Muscle layer of colon (tissue), 2 donors: Measurements from ENCODE around the gene COL28A1.

Source experiments
- H3K27ac ChIP-seq: one replicate; pipeline ENCODE4 v1.7.0; 2013; ENCODE audit warnings: low read depth, mild to moderate bottlenecking, low read length, moderate library complexity
- H3K27me3 ChIP-seq, 2 donors: one replicate each; pipeline ENCODE4 v1.7.0; 2013; ENCODE audit warnings: low read length in 2 of 2, mild to moderate bottlenecking in 2 of 2; ENCODE audit not compliant: insufficient read depth in 2 of 2, control insufficient read depth in 1 of 2
- H3K36me3 ChIP-seq: one replicate; pipeline ENCODE4 v1.7.0; 2013; ENCODE audit warnings: mild to moderate bottlenecking, low read length; ENCODE audit not compliant: insufficient read depth
- H3K4me1 ChIP-seq: one replicate; pipeline ENCODE4 v1.7.0; 2013; ENCODE audit warnings: mild to moderate bottlenecking, low read length; ENCODE audit not compliant: insufficient read depth
- H3K4me3 ChIP-seq, 2 donors: one replicate each; pipeline ENCODE4 v1.7.0; 2013; ENCODE audit warnings: low read length in 2 of 2, low read depth in 1 of 2, mild to moderate bottlenecking in 1 of 2, moderate library complexity in 1 of 2
- H3K9ac ChIP-seq: one replicate; pipeline ENCODE4 v1.7.0; 2013; ENCODE audit warnings: low read length
- H3K9me3 ChIP-seq: one replicate; pipeline ENCODE4 v1.7.0; 2013; ENCODE audit warnings: mild to moderate bottlenecking, low read length
- donor health status: abdominal sarcoma.
- donor health status: Adenocarcinoma of cecum.

Gene COL28A1

GRCh38 chr7:7351156-7351555, 184.5 kb downstream of the COL28A1 start:
- H3K9ac ChIP-seq: no peak overlapping the region
- no peaks in the 10 kb centered on the region for H3K27me3 ChIP-seq
- no peaks in the 10 kb centered on the region for H3K9me3 ChIP-seq
- no peaks in the 10 kb centered on the region for H3K4me1 ChIP-seq
- no peak overlapping the region for H3K4me3 ChIP-seq
- H3K27ac ChIP-seq: no peak overlapping the region
- no peaks in the 10 kb centered on the region for H3K36me3 ChIP-seq

- no peak overlapping the region for H3K27ac ChIP-seq
- no peaks in the 10 kb centered on the region for H3K9me3 ChIP-seq
- no peaks in the 10 kb centered on the region for H3K36me3 ChIP-seq
- H3K27me3 ChIP-seq: no peaks in the 10 kb centered on the region
- no peaks in the 10 kb centered on the region for H3K4me1 ChIP-seq
- no peak overlapping the region for H3K9ac ChIP-seq
- no peak overlapping the region for H3K4me3 ChIP-seq
Observed at GRCh38 chr7:7349156-7349555, 186.5 kb downstream of the COL28A1 start.

- Histone ChIP-seq H3K9ac (no peak overlapping the region), H3K4me1 (no peaks in the 10 kb centered on the region), H3K9me3 (no peaks in the 10 kb centered on the region), H3K27me3 (no peaks in the 10 kb centered on the region), H3K36me3 (no peaks in the 10 kb centered on the region), H3K27ac (no peak overlapping the region), H3K4me3 (no peak overlapping the region)
Observed at GRCh38 chr7:7347045-7347444, 188.6 kb downstream of the COL28A1 start.

- H3K27ac ChIP-seq: no peak overlapping the region
- no peaks in the 10 kb centered on the region for H3K27me3 ChIP-seq
- no peak overlapping the region for H3K9ac ChIP-seq
- H3K36me3 ChIP-seq: no peaks in the 10 kb centered on the region
- no peaks in the 10 kb centered on the region for H3K9me3 ChIP-seq
- no peaks in the 10 kb centered on the region for H3K4me1 ChIP-seq
- no peak overlapping the region for H3K4me3 ChIP-seq
Observed at GRCh38 chr7:7344583-7344982, 191.1 kb downstream of the COL28A1 start.

GRCh38 chr7:7335909-7336308, 199.8 kb downstream of the COL28A1 start:
- H3K9ac ChIP-seq: no peak overlapping the region
- H3K4me3 ChIP-seq: no peak overlapping the region
- H3K9me3 ChIP-seq: no peaks in the 10 kb centered on the region
- no peaks in the 10 kb centered on the region for H3K27me3 ChIP-seq
- H3K27ac ChIP-seq: no peak overlapping the region
- H3K36me3 ChIP-seq: no peaks in the 10 kb centered on the region
- no peaks in the 10 kb centered on the region for H3K4me1 ChIP-seq

- Histone ChIP-seq H3K27ac (no peak overlapping the region), H3K4me3 (no peak overlapping the region), H3K9ac (no peak overlapping the region), H3K4me1 (no peaks in the 10 kb centered on the region), H3K27me3 (no peaks in the 10 kb centered on the region), H3K9me3 (no peaks in the 10 kb centered on the region), H3K36me3 (no peaks in the 10 kb centered on the region)
Observed at GRCh38 chr7:7335215-7335614, 200.5 kb downstream of the COL28A1 start.

- no peaks in the 10 kb centered on the region for H3K9me3 ChIP-seq
- H3K36me3 ChIP-seq: no peaks in the 10 kb centered on the region
- no peaks in the 10 kb centered on the region for H3K4me1 ChIP-seq
- no peak overlapping the region for H3K27ac ChIP-seq
- no peak overlapping the region for H3K4me3 ChIP-seq
- no peak overlapping the region for H3K9ac ChIP-seq
- no peaks in the 10 kb centered on the region for H3K27me3 ChIP-seq
Observed at GRCh38 chr7:7333610-7334009, 202.1 kb downstream of the COL28A1 start.

- Histone ChIP-seq H3K9ac (no peak overlapping the region), H3K9me3 (no peaks in the 10 kb centered on the region), H3K4me1 (no peaks in the 10 kb centered on the region), H3K27me3 (no peaks in the 10 kb centered on the region), H3K27ac (no peak overlapping the region), H3K36me3 (no peaks in the 10 kb centered on the region), H3K4me3 (no peak overlapping the region)
Observed at GRCh38 chr7:7331523-7331922, 204.2 kb downstream of the COL28A1 start.

- Histone ChIP-seq H3K9ac (no peak overlapping the region), H3K4me1 (no peaks in the 10 kb centered on the region), H3K4me3 (no peak overlapping the region), H3K27me3 (no peaks in the 10 kb centered on the region), H3K36me3 (no peaks in the 10 kb centered on the region), H3K9me3 (no peaks in the 10 kb centered on the region), H3K27ac (no peak overlapping the region)
Observed at GRCh38 chr7:7330997-7331396, 204.7 kb downstream of the COL28A1 start.

GRCh38 chr7:7329326-7329725, 206.3 kb downstream of the COL28A1 start:
- Histone ChIP-seq H3K4me1 (no peaks in the 10 kb centered on the region), H3K4me3 (no peak overlapping the region)

GRCh38 chr7:7327423-7327822, 208.2 kb downstream of the COL28A1 start:
- Histone ChIP-seq H3K27me3 (no peaks in the 10 kb centered on the region), H3K9ac (no peak overlapping the region), H3K36me3 (no peaks in the 10 kb centered on the region), H3K4me1 (no peaks in the 10 kb centered on the region), H3K9me3 (no peaks in the 10 kb centered on the region), H3K4me3 (no peak overlapping the region), H3K27ac (no peak overlapping the region)

More at GRCh38 chr7:7329326-7329725, 206.3 kb downstream of the COL28A1 start:
- Histone ChIP-seq H3K27me3 (no peaks in the 10 kb centered on the region), H3K27ac (no peak overlapping the region), H3K9me3 (no peaks in the 10 kb centered on the region), H3K36me3 (no peaks in the 10 kb centered on the region), H3K9ac (no peak overlapping the region)

GRCh38 chr7:7324698-7325097, 211.0 kb downstream of the COL28A1 start:
- no peaks in the 10 kb centered on the region for H3K4me1 ChIP-seq
- H3K36me3 ChIP-seq: no peaks in the 10 kb centered on the region
- H3K9me3 ChIP-seq: no peaks in the 10 kb centered on the region
- H3K27ac ChIP-seq: no peak overlapping the region
- no peak overlapping the region for H3K4me3 ChIP-seq
- H3K27me3 ChIP-seq: no peaks in the 10 kb centered on the region
- no peak overlapping the region for H3K9ac ChIP-seq
